Hematopoietic multipotent progenitor cell (in vitro differentiated cells): ENCODE data around the gene GFY. TPM values are rescaled to one million over a fixed set of nuclear protein-coding genes. Genes with fewer than 3 reads are reported as not detected.
"Not testable (repeated sequence)": the region's sequence is repeated elsewhere in the genome, so short reads cannot be mapped to it uniquely, and the experiment has no call there.

Experiments used
- DNase-seq, 3 donors: peaks; one replicate each; pipeline ENCODE4 v3.0.0-alpha.2; 2011 to 2015; ENCODE audit warnings: low read depth in 2 of 3, low spot score in 2 of 3
- total RNA-seq: library from RNA; depleted of rRNA; stranded (reverse); fragments of >200 nt; gene quantifications from one replicate; pipeline ENCODE4 v1.2.3, GENCODE V29; 2012

GFY gene
- total RNA-seq, 1 donor = not detected

DNA sequence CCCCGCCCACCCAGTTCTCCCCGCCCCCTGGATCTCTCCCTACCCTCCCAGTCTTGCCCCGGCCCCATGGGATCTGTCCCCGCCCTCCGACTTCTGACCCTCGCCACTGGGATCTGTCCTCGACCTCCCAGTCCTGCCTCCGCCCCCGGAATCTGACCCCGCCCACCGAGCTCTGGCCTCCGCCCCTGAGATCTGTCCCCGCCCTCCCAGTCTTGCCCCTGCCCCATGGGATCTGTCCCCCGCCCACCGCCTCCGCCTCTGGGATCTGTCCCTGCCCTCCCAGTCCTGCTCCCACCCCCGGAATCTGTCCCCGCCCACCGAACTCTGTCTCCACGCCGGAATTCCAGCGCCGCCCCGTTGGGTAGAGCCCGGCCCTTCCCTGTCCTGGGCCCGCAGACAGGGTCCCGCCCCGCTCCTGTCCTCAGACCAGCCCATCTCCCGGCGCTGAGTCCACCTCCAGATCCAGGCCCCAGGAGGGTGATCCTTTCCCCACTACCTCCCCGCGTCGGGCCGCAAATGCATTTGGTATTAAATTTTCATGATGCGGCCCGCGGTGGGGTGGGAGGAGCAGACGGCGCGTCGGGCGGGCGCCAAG is 17.7 kb downstream of the GFY start:
- DNase-seq = no peak

DNA sequence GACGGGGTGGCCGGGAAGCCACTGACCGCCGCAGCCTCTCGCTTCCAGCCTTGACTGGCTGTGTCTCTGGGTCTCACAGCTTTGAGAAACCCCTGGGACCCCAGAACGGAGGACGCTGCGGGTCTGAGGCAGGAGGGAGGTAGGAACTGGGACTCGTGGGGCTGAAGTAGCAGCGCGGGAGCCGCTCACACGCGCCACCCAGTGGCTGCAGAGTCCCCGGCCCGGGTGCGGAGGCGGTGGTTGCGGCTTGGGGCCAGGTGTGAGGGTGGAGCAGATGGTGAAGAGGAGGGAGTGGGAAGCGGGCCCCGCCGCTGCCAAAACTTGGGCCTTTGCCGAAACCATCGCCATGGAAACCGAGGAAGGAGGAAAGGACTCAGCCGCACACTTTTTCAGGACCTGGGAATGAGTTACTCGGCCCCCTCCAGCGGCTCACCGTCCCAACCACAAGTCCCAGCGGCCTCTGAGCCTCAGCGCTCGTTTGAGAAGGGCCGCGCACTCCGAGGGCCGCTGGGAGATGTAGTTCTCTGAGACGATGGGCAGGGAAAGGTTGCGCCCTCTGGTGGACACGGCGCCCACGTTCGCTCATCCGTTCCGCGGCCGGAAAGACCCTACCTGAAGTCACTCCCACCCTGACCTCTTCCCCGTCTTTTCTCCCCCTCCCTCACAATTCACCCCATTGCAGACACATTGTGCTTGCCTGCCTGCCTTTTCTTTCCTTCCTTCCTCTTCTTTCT is 18.3 kb downstream of the GFY start:
- DNase-seq = peak; percentile 91 to 96 (median 95)

DNA sequence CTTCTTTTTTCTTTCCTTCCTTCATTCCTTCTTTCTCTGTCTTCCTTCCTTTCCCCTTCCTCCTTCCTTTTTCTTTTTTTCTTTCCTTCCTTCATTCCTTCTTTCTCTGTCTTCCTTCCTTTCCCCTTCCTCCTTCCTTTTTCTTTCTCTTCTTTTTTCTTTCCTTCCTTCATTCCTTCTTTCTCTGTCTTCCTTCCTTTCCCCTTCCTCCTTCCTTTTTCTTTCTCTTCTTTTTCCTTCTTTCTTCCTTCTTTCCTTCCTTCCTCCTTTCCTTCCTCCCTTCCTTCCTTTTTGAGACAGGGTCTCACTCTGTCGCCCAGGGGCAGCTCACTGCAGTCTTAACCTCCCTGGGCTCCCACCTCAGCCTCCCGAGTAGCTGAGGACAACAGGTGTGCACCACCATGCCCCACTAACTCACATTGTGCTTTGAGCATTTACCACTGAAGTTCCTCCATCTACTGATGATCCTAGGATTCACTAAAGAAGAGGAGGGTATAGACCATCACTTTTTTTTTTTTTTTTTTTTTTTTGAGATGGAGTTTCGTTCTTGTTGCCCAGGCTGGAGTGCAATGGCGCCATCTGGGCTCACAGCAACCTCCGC is 19.0 kb downstream of the GFY start:
- DNase-seq = not testable (repeated sequence)

DNA sequence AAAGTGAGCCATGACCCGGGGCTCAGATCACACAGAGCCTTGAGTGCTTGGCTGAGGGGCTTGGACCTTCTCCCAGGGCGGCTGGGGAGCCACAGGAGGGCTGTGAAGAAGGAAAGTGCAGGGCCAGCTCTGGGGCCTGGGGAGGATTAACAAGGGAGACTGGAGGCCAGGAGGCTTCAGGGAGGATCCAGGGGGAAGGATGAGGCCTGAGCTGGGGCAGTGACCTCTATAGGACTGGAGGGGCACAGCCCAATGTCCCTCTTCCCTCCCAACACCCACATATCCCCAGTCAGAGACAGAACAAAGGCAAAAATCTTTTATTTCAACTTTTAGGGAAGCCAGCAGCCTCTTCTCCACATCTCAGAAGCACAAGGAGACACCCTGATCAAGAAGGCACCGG is 20.8 kb downstream of the GFY start:
- DNase-seq = no peak

DNA sequence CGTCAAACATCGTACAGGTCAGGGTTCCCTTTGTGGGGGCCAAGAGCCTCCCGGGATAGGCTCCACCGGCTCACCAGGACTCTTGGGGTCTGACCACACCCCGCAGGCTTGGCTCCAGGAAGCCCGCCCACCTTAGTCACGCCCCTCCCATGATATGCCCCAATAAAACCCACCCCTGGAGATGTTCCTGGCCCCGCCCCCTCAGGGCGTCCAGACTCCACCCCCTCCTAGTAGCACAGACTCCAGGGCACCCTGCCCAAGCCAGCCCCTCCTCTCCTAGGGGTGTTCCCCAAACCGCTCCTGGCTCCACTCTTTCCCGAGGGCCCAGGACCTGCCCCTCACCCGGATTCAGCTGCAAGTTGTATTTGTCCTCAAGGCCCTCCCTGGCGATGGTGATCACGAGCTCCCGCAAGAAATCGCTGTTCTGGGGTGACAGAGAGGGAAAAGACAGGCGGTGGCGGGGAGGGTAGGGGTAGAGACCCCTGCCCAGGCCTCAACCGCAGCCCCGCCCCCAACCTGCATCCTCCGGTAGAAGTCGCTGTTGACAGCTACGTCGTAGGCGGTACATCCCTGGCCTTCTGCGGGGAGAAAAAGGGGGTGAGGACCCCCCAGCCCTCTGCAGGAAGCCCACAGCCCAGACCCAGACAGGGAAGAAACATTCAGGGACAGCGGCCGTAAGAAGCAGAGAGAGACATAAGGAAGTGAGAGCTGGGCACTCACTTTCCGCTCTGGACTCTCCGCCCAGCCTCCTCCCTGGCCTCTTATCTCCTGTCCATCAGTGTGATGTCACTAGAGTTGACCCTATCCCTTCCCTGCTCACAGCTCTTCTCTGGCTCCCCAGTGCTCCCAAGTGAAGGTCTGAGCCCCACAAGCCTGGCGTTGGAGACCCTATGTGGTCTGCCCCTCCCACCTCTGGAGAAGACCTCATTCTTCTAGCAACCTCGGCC is 22.6 kb downstream of the GFY start:
- DNase-seq = no peak

DNA sequence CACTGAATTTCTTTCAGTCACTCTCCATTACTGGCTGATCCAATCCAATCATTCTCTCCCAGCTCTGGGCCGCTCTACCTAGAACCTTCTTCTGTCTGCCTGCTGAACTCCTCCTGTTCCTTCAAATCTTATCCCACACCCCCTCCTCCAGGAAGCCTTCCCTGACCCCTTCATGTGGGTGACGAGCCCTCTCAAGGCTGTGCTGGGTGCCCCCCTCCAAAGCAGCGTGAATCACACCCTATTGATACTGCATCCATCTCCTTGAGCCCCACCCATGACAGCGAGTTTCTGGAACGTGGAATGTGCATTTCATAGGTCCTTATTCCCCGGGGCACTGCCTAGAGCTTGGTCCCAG is 23.2 kb downstream of the GFY start:
- no peak for DNase-seq

DNA sequence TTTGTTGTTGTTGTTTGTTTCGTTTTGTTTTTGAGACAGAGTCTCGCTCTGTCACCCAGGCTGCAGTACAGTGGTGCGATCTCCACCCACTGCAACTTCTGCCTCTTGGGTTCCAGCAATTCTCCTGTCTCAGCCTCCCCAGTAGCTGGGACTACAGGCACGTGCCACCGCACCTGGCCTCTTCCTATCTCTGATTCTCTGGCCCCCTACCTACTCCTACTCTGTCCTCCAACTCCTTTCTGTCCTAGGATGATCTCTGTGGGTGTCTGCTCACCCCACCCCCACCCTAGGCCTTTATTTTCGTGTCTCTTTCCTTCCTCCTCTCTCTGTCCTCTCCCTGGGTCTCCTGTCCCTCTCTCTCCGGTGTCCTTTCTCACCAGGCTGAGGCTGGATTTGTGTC is 25.2 kb downstream of the GFY start:
- no peak for DNase-seq

DNA sequence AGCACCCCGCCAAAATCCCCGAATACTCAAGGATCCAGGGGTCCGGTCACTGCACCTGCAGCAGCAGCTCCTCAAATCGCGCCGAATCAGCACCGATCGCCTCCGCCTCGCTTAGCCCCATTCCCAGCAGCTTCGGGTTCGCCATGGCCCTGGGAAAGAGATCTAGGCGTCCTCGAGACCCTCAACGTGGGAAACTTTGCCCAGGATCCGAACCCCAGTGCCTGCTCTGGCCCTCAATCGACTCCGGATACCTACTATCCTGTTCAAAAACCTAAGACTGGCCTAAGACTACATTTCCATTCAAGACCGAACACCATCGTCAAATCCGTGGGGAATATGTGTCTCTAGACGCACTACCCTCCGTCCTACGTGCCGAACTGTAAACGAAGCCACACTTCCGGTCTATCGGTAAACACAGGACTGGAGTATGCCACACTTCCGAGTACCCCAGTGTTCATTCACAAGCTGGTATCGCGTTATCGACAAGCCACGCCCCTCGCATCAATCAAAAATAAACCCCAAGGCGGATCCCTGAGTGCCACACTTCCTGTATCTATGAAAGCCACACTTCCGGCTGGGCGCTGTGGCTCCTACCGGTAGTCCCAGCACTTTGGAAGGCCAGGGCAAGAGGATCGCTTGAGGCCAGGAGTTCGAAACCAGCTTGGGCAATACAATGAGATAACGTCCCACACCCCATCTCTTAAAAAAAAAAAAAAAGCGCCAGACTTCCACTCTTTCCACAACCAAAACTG is 26.4 kb downstream of the GFY start, which contains the start of gene PIH1D1:
Gene PIH1D1, minus strand, starts transcription at position 385 of the 752 bp plus-strand sequence. Its CDS starts 240 bp downstream, at position 145.
- DNase-seq = peak; percentile 77 to 99 (median 98)

DNA sequence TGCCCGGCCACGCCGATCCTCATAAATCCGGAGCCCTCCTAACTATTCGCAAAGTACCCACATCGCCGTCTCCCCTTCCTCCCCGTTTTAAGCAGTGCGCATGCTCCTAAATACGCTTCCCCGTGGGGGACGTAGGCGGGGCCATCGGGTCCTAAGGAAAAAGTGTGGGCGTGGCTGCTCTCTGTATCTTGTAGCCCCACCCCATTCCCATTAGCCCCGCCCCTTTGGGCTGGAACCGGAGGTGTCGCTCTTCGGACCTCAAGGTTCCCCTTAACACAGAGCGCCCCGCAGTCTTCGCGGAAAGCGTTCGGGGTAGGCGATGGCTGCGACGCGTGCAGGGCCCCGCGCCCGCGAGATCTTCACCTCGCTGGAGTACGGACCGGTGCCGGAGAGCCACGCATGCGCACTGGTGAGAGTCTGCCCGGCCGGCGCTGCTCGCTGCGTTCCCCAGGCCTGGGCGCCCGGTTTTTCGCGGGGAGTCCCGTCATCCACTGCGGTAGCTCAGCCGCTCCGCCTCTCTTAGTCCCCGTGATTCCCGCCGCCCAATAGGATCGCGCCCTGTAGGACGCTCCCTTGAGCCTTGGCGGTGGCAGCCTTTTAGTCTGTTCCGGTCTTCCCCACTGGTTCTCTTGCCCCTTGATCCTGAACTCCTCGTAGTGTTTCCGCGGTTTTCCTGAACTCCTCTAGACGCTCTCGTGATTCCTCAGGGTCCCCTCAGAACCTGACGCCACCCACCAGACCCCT is 28.0 kb downstream of the GFY start, which contains the start of gene ALDH16A1:
Gene ALDH16A1, plus strand, starts transcription at position 213 of the 744 bp plus-strand sequence. Its CDS starts 107 bp downstream, at position 320.
- DNase-seq = peak; percentile 97 to 98 (median 98)

DNA sequence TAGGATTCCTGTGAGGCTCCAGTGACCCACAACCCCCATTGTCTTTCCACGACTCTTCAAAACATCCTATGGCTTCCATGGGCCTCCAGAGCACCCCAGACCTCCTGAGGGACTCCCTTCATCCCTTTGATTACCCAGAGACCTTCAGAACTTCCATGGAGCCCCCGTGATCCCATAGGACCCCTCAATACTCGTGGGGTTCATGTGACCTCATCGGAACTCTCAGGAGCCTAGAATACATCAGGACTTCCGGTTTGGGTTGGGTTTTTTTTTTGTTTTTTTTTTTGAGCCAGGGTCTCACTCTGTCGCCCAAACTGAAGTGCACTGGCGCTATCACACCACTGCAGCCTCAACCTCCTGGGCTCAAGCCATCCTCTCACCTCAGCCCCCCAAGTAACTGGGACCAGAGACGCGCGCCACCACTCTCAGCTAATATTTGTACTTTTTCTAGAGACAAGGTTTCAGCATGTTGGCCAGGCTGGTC is 28.6 kb downstream of the GFY start:
- peak in 1 of 3 donors; percentile 55 for DNase-seq

DNA sequence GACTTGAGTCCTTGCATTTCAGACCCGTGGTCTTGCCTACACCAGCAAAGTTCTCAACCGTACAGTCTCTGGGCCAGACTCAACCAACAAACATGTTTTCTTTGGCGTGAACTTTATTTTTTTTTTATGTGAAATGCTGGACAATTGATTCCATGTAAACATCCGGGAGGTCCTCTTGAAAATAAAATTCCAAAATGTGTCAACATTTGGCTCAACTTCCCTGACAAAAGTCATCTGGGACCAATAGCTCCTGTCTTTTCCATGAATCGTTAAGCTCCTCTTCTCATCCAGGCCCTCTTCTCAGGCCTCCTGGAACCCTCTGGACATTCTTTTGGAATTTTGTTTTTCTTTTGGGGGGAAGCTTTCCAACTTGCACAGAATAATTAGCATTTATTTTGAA is 30.6 kb downstream of the GFY start:
- DNase-seq = no peak

DNA sequence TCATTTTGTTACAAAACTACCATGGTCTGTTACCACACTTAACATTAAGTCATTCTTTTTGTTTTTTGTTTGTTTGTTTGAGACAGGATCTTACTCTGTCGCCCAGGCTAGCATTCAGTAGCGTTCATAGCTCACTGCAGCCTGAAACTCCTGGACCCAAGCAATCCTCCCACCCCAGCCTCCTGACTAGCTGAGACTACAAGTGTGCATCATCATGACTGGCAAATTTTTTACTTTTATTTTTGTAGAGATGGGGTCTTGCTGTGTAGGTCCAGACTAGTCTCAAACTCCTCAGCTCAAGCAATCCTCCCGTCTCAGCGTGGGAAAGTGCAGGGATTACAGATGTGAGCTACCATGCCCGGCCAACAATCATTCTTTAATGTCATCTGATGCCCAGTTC is 31.1 kb downstream of the GFY start:
- no peak for DNase-seq

DNA sequence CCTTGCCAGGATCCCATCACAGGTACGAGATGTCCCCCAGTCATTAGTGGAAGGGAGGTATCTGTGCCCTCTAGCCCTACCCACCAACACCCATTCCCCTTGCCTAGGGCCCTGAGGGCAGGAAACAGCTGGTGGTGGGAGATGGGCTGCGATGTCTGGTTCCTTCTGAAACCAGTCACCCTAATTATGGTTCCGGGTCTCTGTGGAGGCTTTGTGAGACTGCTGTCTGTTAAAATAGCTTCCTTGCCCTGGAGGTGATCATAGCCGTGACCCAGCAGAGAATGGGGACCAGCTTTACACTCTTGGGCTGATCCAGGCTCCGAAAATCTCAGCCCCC is 33.3 kb downstream of the GFY start:
- no peak for DNase-seq

DNA sequence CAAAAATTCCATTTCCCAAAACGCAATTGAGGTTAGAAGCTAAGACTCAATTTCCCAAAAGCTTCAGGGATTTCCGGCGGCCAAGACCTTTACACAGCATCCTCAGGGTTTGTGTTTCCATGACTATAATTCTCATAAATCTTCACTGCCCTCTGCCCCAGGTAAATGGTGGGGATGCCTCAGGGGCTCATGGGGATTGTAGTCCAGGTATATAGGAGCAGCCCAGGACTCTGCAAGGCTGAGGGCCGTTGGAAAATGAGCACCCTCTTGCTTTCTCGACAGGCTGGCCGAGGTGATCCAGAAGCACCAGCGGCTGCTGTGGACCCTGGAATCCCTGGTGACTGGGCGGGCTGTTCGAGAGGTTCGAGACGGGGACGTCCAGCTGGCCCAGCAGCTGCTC is 34.2 kb downstream of the GFY start:
- no peak for DNase-seq

DNA sequence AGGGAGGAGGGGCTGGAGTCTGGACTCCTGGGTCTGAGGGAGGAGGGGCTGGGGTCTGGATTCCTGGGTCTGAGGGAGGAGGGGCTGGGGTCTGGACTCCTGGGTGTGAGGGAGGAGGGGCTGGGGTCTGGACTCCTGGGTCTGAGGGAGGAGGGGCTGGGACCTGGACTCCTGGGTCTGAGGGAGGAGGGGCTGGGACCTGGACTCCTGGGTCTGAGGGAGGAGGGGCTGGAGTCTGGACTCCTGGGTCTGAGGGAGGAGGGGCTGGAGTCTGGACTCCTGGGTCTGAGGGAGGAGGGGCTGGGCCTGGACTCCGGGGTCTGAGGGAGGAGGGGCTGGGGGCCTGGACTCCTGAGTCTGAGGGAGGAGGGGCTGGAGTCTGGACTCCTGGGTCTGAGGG is 35.9 kb downstream of the GFY start:
- DNase-seq = not testable (repeated sequence)

DNA sequence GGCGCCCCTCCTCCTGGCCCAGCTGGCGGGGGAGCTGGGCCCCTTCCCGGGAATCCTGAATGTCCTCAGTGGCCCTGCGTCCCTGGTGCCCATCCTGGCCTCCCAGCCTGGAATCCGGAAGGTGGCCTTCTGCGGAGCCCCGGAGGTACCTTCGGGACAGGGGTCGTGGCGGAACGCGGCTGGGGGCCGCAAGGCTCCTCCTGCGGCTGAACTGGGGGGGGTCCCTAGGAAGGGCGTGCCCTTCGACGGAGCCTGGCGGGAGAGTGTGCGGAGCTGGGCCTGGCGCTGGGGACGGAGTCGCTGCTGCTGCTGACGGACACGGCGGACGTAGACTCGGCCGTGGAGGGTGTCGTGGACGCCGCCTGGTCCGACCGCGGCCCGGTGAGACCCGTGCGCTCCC is 36.5 kb downstream of the GFY start:
- no peak for DNase-seq

DNA sequence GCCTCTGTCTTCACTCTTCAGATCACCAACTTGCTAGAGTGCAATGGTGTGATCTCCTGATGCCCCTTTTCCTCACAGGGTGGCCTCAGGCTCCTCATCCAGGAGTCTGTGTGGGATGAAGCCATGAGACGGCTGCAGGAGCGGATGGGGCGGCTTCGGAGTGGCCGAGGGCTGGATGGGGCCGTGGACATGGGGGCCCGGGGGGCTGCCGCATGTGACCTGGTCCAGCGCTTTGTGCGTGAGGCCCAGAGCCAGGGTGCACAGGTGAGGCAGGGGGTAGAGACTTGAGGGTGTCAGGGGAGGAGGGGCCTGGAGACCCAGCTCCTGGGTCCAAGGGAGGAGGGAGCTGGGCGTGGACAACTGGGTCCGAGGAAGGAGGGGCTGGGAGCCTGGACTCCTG is 37.3 kb downstream of the GFY start:
- no peak for DNase-seq

DNA sequence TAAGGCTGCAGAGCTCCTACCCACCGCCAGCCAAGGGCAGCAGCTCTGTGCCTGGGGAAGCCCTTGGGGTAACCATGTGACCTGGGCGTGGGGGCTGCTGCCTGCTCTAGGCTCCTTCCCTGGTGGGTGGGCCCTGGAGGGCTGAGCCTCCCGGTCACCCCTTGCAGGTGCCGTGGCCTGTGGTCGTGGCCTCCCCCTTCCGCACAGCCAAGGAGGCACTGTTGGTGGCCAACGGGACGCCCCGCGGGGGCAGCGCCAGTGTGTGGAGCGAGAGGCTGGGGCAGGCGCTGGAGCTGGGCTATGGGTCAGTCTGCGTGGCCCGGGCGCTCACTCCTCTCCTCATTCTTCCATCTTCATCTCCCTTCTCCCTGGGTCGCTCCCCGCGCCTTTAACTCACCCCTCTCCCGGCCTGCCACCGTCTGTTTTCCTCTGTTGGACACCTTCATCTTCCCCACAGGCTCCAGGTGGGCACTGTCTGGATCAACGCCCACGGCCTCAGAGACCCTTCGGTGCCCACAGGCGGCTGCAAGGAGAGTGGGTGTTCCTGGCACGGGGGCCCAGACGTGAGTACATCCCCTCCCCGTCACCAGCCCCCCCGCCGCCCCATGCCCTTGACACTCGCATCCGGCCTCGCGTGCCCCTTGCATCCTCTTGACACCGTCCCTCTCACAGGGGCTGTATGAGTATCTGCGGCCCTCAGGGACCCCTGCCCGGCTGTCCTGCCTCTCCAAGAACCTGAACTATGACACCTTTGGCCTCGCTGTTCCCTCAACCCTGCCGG is 39.0 kb downstream of the GFY start:
- no peak for DNase-seq

DNA sequence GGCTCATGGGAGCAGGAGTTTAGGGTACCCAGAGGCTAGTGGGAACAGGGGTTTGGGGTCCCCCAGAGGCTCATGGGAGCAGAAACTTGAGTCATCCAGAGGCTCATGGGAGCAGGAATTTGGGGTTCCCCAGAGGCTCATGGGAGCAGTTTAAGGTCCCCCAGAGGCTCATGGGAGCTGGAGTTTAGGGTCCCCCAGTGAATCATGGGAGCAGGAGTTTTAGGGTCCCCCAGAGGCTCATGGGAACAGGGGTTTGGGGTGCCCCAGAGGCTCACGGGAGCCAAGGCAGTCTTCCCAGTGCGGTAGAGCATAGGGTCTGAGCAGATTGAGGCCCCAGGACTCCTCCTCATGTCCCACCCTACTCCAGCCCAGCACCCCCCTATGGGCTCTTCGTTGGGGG is 40.2 kb downstream of the GFY start:
- DNase-seq = no peak
